HG02759 (cell line): ENCODE results near the gene LEMD1.
"Not testable (repeated sequence)": the region's sequence is repeated elsewhere in the genome, so short reads cannot be mapped to it uniquely, and the experiment has no call there.

Experiments used
- ATAC-seq: cut with Tn5 transposase; IDR thresholded peaks from one replicate; pipeline ENCODE4 v1.9.1; 2021; ENCODE audit warnings: mild to moderate bottlenecking, moderate library complexity; ENCODE audit not compliant: unreplicated experiment

Gene LEMD1

GRCh38 chr1:205430696-205431305 is 8.9 kb upstream of the LEMD1 start:
- no peak for ATAC-seq

GRCh38 chr1:205429762-205430695 is 8.2 kb upstream of the LEMD1 start:
- ATAC-seq: no peak

- ATAC-seq: no peak
Observed at GRCh38 chr1:205424901-205425600, 3.2 kb upstream of the LEMD1 start.

- no peak for ATAC-seq
Observed at GRCh38 chr1:205423814-205424399, 2.1 kb upstream of the LEMD1 start.

GRCh38 chr1:205422993-205423642 is 1.3 kb upstream of the LEMD1 start:
- no peak for ATAC-seq

- no peak for ATAC-seq
Observed at GRCh38 chr1:205420938-205421337, 918 bp downstream of the LEMD1 start.

- no peak for ATAC-seq
Observed at GRCh38 chr1:205417870-205418635, 3.8 kb downstream of the LEMD1 start.

GRCh38 chr1:205416322-205416721 is 5.5 kb downstream of the LEMD1 start:
- no peak for ATAC-seq

- no peak for ATAC-seq
Observed at GRCh38 chr1:205410581-205411298, 11.1 kb downstream of the LEMD1 start.

- no peak for ATAC-seq
Observed at GRCh38 chr1:205407970-205408369, 13.9 kb downstream of the LEMD1 start.

- ATAC-seq: not testable (repeated sequence)
Observed at GRCh38 chr1:205406252-205406651, 15.6 kb downstream of the LEMD1 start.

GRCh38 chr1:205404484-205404883 is 17.4 kb downstream of the LEMD1 start:
- ATAC-seq: not testable (repeated sequence)

- no peak for ATAC-seq
Observed at GRCh38 chr1:205398586-205398985, 23.3 kb downstream of the LEMD1 start.

GRCh38 chr1:205396967-205397616 is 24.8 kb downstream of the LEMD1 start:
- ATAC-seq: no peak

- ATAC-seq: no peak
Observed at GRCh38 chr1:205395616-205396015, 26.2 kb downstream of the LEMD1 start.

GRCh38 chr1:205392650-205393049 is 29.2 kb downstream of the LEMD1 start:
- ATAC-seq: no peak

GRCh38 chr1:205391386-205391785 is 30.5 kb downstream of the LEMD1 start:
- ATAC-seq: no peak

- no peak for ATAC-seq
Observed at GRCh38 chr1:205387845-205388244, 34.0 kb downstream of the LEMD1 start.

GRCh38 chr1:205382990-205383389 is 38.9 kb downstream of the LEMD1 start:
- not testable (repeated sequence) for ATAC-seq
